A673 (cell line): ENCODE data around the gene MMP14. TPM values are rescaled to one million over a fixed set of nuclear protein-coding genes. Genes with fewer than 3 reads are reported as not detected.
"Not testable (repeated sequence)": the region's sequence is repeated elsewhere in the genome, so short reads cannot be mapped to it uniquely, and the experiment has no call there.

Experiments
- BruUV-seq: library from RNA; stranded (reverse); fragments of 400-500 nt; replicated peaks from 2 replicates; lab custom pipeline; 2021; lab: Mats Ljungman, UMichigan
- CTCF ChIA-PET: fragments of 300-600 bp; sonication (Branson Sonifier 250); formaldehyde crosslinking; loops from one replicate; lab custom pipeline; 2022; ENCODE audit warnings: antibody characterized with exemption; lab: Charles Lee
- POLR2A ChIA-PET: fragments of 300-600 bp; sonication (Branson Sonifier 250); formaldehyde crosslinking; loops from one replicate; lab custom pipeline; 2022; ENCODE audit warnings: antibody characterized with exemption; ENCODE audit not compliant: low non-redundant PET; lab: Charles Lee
- DNase-seq: peaks from one replicate; pipeline ENCODE4 v3.0.0-alpha.2; 2015; ENCODE audit warnings: low spot score
- H3K27ac ChIP-seq: fragments of 200-600 bp; sonication (generic); 2 replicates; pipeline ENCODE4 v1.5.1; 2016; ENCODE audit warnings: mixed run types, low read depth, mild to moderate bottlenecking, mixed read lengths, antibody characterized with exemption, low read length; ENCODE audit not compliant: poor library complexity, severe bottlenecking
- H3K27me3 ChIP-seq: fragments of 200-600 bp; sonication (generic); replicated peaks from 2 replicates; pipeline ENCODE4 v1.6.1; 2017; ENCODE audit warnings: mixed run types, low read depth, mild to moderate bottlenecking, mixed read lengths, antibody characterized with exemption, low read length; ENCODE audit not compliant: insufficient read depth, poor library complexity
- H3K36me3 ChIP-seq: fragments of 200-600 bp; sonication (generic); 2 replicates; pipeline ENCODE4 v1.6.1; 2016; ENCODE audit warnings: mixed run types, mild to moderate bottlenecking, mixed read lengths, antibody characterized with exemption, low read length; ENCODE audit not compliant: insufficient read depth, poor library complexity, severe bottlenecking
- H3K4me1 ChIP-seq: fragments of 200-600 bp; sonication (generic); 2 replicates; pipeline ENCODE4 v1.6.1; 2017; ENCODE audit warnings: mixed run types, mild to moderate bottlenecking, mixed read lengths, antibody characterized with exemption, low read length; ENCODE audit not compliant: insufficient read depth, poor library complexity, severe bottlenecking
- H3K4me3 ChIP-seq: fragments of 200-600 bp; sonication (generic); 2 replicates; pipeline ENCODE4 v1.5.1; 2016; ENCODE audit warnings: low read depth, mixed run types, mild to moderate bottlenecking, mixed read lengths, low read length; ENCODE audit not compliant: poor library complexity, severe bottlenecking
- H3K9me3 ChIP-seq: fragments of 200-600 bp; sonication (generic); 2 replicates; pipeline ENCODE4 v1.6.1; 2016; ENCODE audit warnings: mixed run types, low read depth, mild to moderate bottlenecking, mixed read lengths, antibody characterized with exemption, low read length; ENCODE audit not compliant: poor library complexity, severe bottlenecking
- EZH2 ChIP-seq: fragments of 200-600 bp; sonication (generic); IDR thresholded peaks from 2 replicates; pipeline ENCODE4 v1.6.1; 2017; ENCODE audit warnings: borderline replicate concordance, low read depth, mild to moderate bottlenecking, mixed read lengths, antibody characterized with exemption, low read length; ENCODE audit not compliant: poor library complexity, severe bottlenecking
- intact Hi-C: fragments of 100-400 bp; cut with micrococcal nuclease; formaldehyde crosslinking; loops from one replicate; pipeline ENCODE4 v1.10.0; 2022; ENCODE audit not compliant: unreplicated experiment
- total RNA-seq: library from RNA; stranded (reverse); gene quantifications from 2 replicates; pipeline ENCODE4 v1.2.3, GENCODE V29; 2021
- TF ChIP-seq, protein P1 (sequence below): fragments of 300-800, 200-600 bp; sonication (generic); conservative IDR thresholded peaks from 2 replicates; pipeline ENCODE4 v1.5.1; 2017; ENCODE audit warnings: low read depth, mild to moderate bottlenecking, antibody characterized with exemption, low read length, moderate library complexity, mixed read lengths

MMP14 gene
- total RNA-seq, 1 experiment from 2014 or later = 91.3 TPM

DNA sequence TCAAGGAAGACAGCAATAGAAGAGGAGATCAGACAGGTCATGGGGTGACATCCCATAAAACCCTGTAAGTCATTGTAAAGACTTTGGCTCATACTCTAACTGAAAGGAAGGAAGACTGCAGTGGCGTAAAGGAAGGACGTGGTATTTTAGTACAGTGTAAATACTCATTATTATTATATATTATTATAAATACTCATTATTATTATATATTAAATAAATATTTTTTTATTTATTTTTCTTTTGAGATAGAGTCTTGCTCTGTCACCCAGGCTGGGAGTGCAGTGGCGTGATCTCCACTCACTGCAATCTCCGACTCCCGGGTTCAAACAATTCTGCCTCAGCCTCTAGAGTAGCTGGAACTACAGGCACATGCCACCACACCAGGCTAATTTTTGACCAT, 20.0 kb downstream of the MMP14 start:
- peaks cover 3% of the 10 kb centered on the region for H3K4me1 ChIP-seq
- intact Hi-C loops = loop anchor here (10.0 kb wide), 2 partner anchors 382 to 552 kb away; no protein-coding TSS in a partner anchor
- BruUV-seq = no TSS peak
- CTCF ChIA-PET = no interaction called here
- H3K4me3 ChIP-seq = no peak overlapping the region
- H3K27ac ChIP-seq = no peak overlapping the region
- no peaks in the 10 kb centered on the region for H3K27me3 ChIP-seq
- POLR2A ChIA-PET = no interaction called here
- DNase-seq = no peak
- TF ChIP-seq, protein P1, sequence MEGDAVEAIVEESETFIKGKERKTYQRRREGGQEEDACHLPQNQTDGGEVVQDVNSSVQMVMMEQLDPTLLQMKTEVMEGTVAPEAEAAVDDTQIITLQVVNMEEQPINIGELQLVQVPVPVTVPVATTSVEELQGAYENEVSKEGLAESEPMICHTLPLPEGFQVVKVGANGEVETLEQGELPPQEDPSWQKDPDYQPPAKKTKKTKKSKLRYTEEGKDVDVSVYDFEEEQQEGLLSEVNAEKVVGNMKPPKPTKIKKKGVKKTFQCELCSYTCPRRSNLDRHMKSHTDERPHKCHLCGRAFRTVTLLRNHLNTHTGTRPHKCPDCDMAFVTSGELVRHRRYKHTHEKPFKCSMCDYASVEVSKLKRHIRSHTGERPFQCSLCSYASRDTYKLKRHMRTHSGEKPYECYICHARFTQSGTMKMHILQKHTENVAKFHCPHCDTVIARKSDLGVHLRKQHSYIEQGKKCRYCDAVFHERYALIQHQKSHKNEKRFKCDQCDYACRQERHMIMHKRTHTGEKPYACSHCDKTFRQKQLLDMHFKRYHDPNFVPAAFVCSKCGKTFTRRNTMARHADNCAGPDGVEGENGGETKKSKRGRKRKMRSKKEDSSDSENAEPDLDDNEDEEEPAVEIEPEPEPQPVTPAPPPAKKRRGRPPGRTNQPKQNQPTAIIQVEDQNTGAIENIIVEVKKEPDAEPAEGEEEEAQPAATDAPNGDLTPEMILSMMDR = no peak
- no peak for TF ChIP-seq EZH2
- no peaks in the 10 kb centered on the region for H3K9me3 ChIP-seq
- H3K36me3 ChIP-seq = no peaks in the 10 kb centered on the region

DNA sequence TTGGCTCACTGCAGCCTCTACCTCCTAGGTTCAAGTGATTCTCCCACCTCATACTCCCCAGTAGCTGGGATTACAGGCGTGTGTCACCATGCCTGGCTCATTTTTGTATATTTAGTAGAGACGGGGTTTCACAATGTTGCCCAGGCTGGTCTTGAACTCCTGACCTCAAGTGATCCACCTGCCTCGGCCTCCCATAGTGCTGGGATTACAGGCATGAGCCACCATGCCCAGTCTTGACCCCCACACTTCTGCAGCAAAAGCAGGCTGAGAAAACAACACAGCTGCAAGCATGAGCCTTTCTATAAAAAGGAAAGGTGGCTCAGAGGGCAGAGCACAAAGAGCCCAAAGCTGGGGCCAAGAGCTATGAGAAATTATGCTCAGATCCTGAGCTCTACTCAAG, 24.0 kb downstream of the MMP14 start:
- H3K9me3 ChIP-seq, H3K27ac ChIP-seq, intact Hi-C loops, H3K4me3 ChIP-seq, POLR2A ChIA-PET, H3K4me1 ChIP-seq, BruUV-seq, H3K27me3 ChIP-seq, DNase-seq, H3K36me3 ChIP-seq: not testable (repeated sequence)
- CTCF ChIA-PET = interaction anchor here (0.8 kb wide), 1 partner anchor 304 kb away, joined by 10 read pairs; no protein-coding TSS in a partner anchor

DNA sequence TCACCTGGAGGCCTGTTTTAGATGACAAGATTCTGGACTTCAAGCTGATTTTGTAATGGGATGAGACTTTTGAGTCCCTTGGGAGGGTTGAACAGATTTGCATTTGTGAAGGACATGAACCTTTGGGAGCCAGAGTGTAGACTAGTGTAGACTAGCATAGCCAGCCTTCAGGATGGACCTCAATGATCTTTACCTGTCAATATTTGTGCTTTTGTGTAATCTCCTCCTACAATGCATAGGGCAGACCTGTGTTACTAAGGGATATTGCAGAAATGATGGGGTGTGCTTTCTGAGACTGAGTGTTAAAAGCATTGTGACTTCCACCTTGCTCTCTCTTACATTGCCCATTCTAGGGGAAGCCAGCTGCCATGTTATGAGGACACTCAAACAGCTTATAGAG, 25.3 kb downstream of the MMP14 start:
- H3K27me3 ChIP-seq = no peaks in the 10 kb centered on the region
- no TSS peak for BruUV-seq
- TF ChIP-seq, protein P1 = no peak
- TF ChIP-seq EZH2 = no peak
- no peaks in the 10 kb centered on the region for H3K36me3 ChIP-seq
- no peak overlapping the region for H3K27ac ChIP-seq
- peaks cover 11% of the 10 kb centered on the region for H3K4me1 ChIP-seq
- H3K4me3 ChIP-seq = no peak overlapping the region
- H3K9me3 ChIP-seq = no peaks in the 10 kb centered on the region
- ChIA-PET POLR2A (no interaction called here), CTCF (no interaction called here)
- intact Hi-C loops = no loop called here
- DNase-seq = no peak

DNA sequence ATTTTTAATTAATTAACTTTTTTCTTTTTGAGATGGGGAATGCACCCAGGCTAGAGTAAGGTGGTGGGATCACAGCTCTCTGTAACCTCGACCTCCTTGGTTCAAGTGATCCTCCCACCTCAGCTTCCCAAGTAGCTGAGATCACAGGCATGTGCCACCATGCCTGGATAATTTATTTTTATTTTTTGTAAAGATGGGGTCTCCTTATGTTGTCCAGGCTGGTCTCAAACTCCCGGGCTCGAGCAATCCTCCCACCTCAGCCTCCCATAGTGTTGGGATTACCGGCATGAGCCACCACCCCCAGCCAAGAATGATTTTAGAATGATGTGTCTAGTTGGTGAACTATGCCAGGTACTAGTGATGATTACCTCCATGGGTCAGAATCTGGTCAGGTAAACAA, 28.6 kb downstream of the MMP14 start:
- DNase-seq = no peak
- no peak overlapping the region for H3K4me3 ChIP-seq
- intact Hi-C loops = no loop called here
- ChIA-PET POLR2A (no interaction called here), CTCF (interaction anchor here (0.5 kb wide), 1 partner anchor 10 kb away, joined by 4 read pairs; no protein-coding TSS in a partner anchor)
- no TSS peak for BruUV-seq
- H3K36me3 ChIP-seq = no peaks in the 10 kb centered on the region
- no peaks in the 10 kb centered on the region for H3K9me3 ChIP-seq
- peaks cover 11% of the 10 kb centered on the region for H3K4me1 ChIP-seq
- TF ChIP-seq, protein P1 = no peak
- no peak for TF ChIP-seq EZH2
- no peak overlapping the region for H3K27ac ChIP-seq
- H3K27me3 ChIP-seq = no peaks in the 10 kb centered on the region
